ENCODE results near the gene ELOVL5.

Gene ELOVL5

GRCh38 chr6:53343092-53343491 lies 5.7 kb downstream of the ELOVL5 start:
- H3K9me3 ChIP-seq (ENCODE audit: insufficient read depth, low read length): no peaks in the 10 kb centered on the region
- peak overlapping the region; percentile 14 for H3K4me2 ChIP-seq (ENCODE audit: low read depth, low read length, poor library complexity, severe bottlenecking)
- H4K20me1 ChIP-seq (ENCODE audit: low read depth, low read length): peaks cover 73% of the 10 kb centered on the region
- peaks cover 100% of the 10 kb centered on the region for H3K79me2 ChIP-seq (ENCODE audit: insufficient read depth, low read length)
- no peak overlapping the region for H2AFZ ChIP-seq (ENCODE audit: low read depth, low read length, severe bottlenecking)
- H3K27me3 ChIP-seq (ENCODE audit: low read length): no peaks in the 10 kb centered on the region
- peaks cover 16% of the 10 kb centered on the region for H3F3A ChIP-seq (ENCODE audit: insufficient read depth)
- TF ChIP-seq CTCF (IDR thresholded peaks at IDR 0.05; ENCODE audit: insufficient read depth, low read length, poor library complexity, severe bottlenecking) (no peak), EZH2phosphoT487 (conservative IDR thresholded peaks at IDR 0.05; ENCODE audit: low read length) (no peak)
- no peak overlapping the region for H3K9ac ChIP-seq (ENCODE audit: low read length)
- no peak overlapping the region for H3K27ac ChIP-seq (ENCODE audit: low read depth, low read length)
- no peaks in the 10 kb centered on the region for H3K9me2 ChIP-seq (replicated peaks; ENCODE audit: insufficient read depth, low read length)
- H3K4me3 ChIP-seq (ENCODE audit: insufficient read depth, low read length, poor library complexity, severe bottlenecking): no peak overlapping the region
- peaks cover 11% of the 10 kb centered on the region; the same call in 1 of the 2 replicates for H3K36me3 ChIP-seq (ENCODE audit: low read length)

GRCh38 chr6:53342217-53342616 lies 6.5 kb downstream of the ELOVL5 start:
- no peaks in the 10 kb centered on the region for H3K9me2 ChIP-seq (replicated peaks; ENCODE audit: insufficient read depth, low read length)
- H3K4me3 ChIP-seq (ENCODE audit: insufficient read depth, low read length, poor library complexity, severe bottlenecking): no peak overlapping the region
- peaks cover 72% of the 10 kb centered on the region for H4K20me1 ChIP-seq (ENCODE audit: low read depth, low read length)
- peaks cover 13% of the 10 kb centered on the region for H3F3A ChIP-seq (ENCODE audit: insufficient read depth)
- H3K9me3 ChIP-seq (ENCODE audit: insufficient read depth, low read length): no peaks in the 10 kb centered on the region
- no peak for TF ChIP-seq CTCF (IDR thresholded peaks at IDR 0.05; ENCODE audit: insufficient read depth, low read length, poor library complexity, severe bottlenecking)
- no peak for TF ChIP-seq EZH2phosphoT487 (conservative IDR thresholded peaks at IDR 0.05; ENCODE audit: low read length)
- peak overlapping the region; percentile 14 for H3K4me2 ChIP-seq (ENCODE audit: low read depth, low read length, poor library complexity, severe bottlenecking)
- no peak overlapping the region for H3K9ac ChIP-seq (ENCODE audit: low read length)
- H3K36me3 ChIP-seq (ENCODE audit: low read length): peaks cover 11% of the 10 kb centered on the region; the same call in 1 of the 2 replicates
- no peak overlapping the region for H3K27ac ChIP-seq (ENCODE audit: low read depth, low read length)
- H2AFZ ChIP-seq (ENCODE audit: low read depth, low read length, severe bottlenecking): no peak overlapping the region
- peaks cover 100% of the 10 kb centered on the region for H3K79me2 ChIP-seq (ENCODE audit: insufficient read depth, low read length)
- H3K27me3 ChIP-seq (ENCODE audit: low read length): no peaks in the 10 kb centered on the region

- peaks cover 16% of the 10 kb centered on the region for H3F3A ChIP-seq (ENCODE audit: insufficient read depth)
- no peak for TF ChIP-seq CTCF (IDR thresholded peaks at IDR 0.05; ENCODE audit: insufficient read depth, low read length, poor library complexity, severe bottlenecking)
- TF ChIP-seq EZH2phosphoT487 (conservative IDR thresholded peaks at IDR 0.05; ENCODE audit: low read length): no peak
- H4K20me1 ChIP-seq (ENCODE audit: low read depth, low read length): peaks cover 64% of the 10 kb centered on the region
- no peak overlapping the region for H2AFZ ChIP-seq (ENCODE audit: low read depth, low read length, severe bottlenecking)
- peak overlapping the region; percentile 14 for H3K4me2 ChIP-seq (ENCODE audit: low read depth, low read length, poor library complexity, severe bottlenecking)
- H3K79me2 ChIP-seq (ENCODE audit: insufficient read depth, low read length): peaks cover 100% of the 10 kb centered on the region
- H3K9me3 ChIP-seq (ENCODE audit: insufficient read depth, low read length): no peaks in the 10 kb centered on the region
- H3K9me2 ChIP-seq (replicated peaks; ENCODE audit: insufficient read depth, low read length): no peaks in the 10 kb centered on the region
- no peak overlapping the region for H3K9ac ChIP-seq (ENCODE audit: low read length)
- no peak overlapping the region for H3K27ac ChIP-seq (ENCODE audit: low read depth, low read length)
- H3K4me3 ChIP-seq (ENCODE audit: insufficient read depth, low read length, poor library complexity, severe bottlenecking): no peak overlapping the region
- H3K27me3 ChIP-seq (ENCODE audit: low read length): no peaks in the 10 kb centered on the region
- H3K36me3 ChIP-seq (ENCODE audit: low read length): 0 out of 2 replicates have a peak, but pooled peaks cover 2% of the 10 kb centered on the region
Measured at GRCh38 chr6:53340536-53340935, 8.2 kb downstream of the ELOVL5 start.

Measured in SU-DHL-6 (cell line).